HCT116 (cell line): ENCODE measurements around the gene FSD2. TPM values are rescaled to one million over a fixed set of nuclear protein-coding genes. Genes with fewer than 3 reads are reported as not detected.

Source experiments
- ATAC-seq: fragments of 200-7000 bp; cut with Tn5 transposase; 2 replicates; pipeline ENCODE4 v1.9.1; 2020; ENCODE audit warnings: mild to moderate bottlenecking, moderate library complexity
- BruUV-seq: library from RNA; stranded (reverse); fragments of 400-500 nt; replicated peaks from 2 replicates; lab custom pipeline; 2021; lab: Mats Ljungman, UMichigan
- CTCF ChIA-PET: fragments of 300-600 bp; sonication (Branson Sonifier 250); formaldehyde crosslinking; loops from one replicate; lab custom pipeline; 2021; ENCODE audit warnings: antibody characterized with exemption; lab: Charles Lee
- POLR2A ChIA-PET: fragments of 300-600, 350-600 bp; sonication (Branson Sonifier 250); formaldehyde crosslinking; loops from one replicate; lab custom pipeline; 2021; ENCODE audit warnings: antibody characterized with exemption; lab: Charles Lee
- RAD21 ChIA-PET, 2 experiments: fragments of 300-600 bp; sonication (Branson Sonifier 250); formaldehyde crosslinking; loops; one replicate each; lab custom pipeline; 2023; ENCODE audit warnings: low total read pairs in 2 of 2; ENCODE audit not compliant: uncharacterized antibody in 2 of 2, unreplicated experiment in 2 of 2, low non-redundant PET in 1 of 2; lab: Charles Lee
- DNase-seq: peaks from one replicate; pipeline ENCODE4 v3.0.0-alpha.2; 2010; ENCODE audit warnings: low read depth, low spot score
- H2AFZ ChIP-seq: fragments of 200-600 bp; shearing (Covaris generic), sonication (generic); 2 replicates; pipeline ENCODE4 v1.6.1; 2017; ENCODE audit warnings: low read depth, mixed run types, mixed read lengths, antibody characterized with exemption, low read length; ENCODE audit not compliant: poor library complexity, severe bottlenecking
- H3K27ac ChIP-seq: 2 replicates; pipeline ENCODE4 v1.5.1; 2012; ENCODE audit warnings: low read depth, low read length
- H3K27me3 ChIP-seq: fragments of 200-600 bp; sonication (generic); 2 replicates; pipeline ENCODE4 v1.6.1; 2016; ENCODE audit warnings: mixed run types, low read length, mixed read lengths; ENCODE audit not compliant: insufficient read depth
- H3K36me3 ChIP-seq, 2 experiments: fragments of 200-500 bp in 1 of 2; fragments of 200-600 bp in 1 of 2; sonication (Bioruptor generic) in 1 of 2; sonication (generic) in 1 of 2; 2 replicates each; pipeline versions ENCODE4 v1.5.1 to v1.6.1; 2014 to 2016; ENCODE audit warnings: low read length in 2 of 2, inconsistent platforms in 1 of 2, mixed read lengths in 1 of 2, mixed run types in 1 of 2; ENCODE audit not compliant: insufficient read depth in 2 of 2, control insufficient read depth in 1 of 2
- H3K4me1 ChIP-seq, 2 experiments: fragments of 200-600 bp in 1 of 2; sonication (generic) in 1 of 2; 2 replicates each; pipeline versions ENCODE4 v1.5.1 to v1.6.1; 2012 to 2017; ENCODE audit warnings: low read length in 2 of 2, inconsistent platforms in 1 of 2, mild to moderate bottlenecking in 1 of 2, mixed read lengths in 1 of 2, mixed run types in 1 of 2, moderate library complexity in 1 of 2; ENCODE audit not compliant: insufficient read depth in 2 of 2, control insufficient read depth in 1 of 2
- H3K4me2 ChIP-seq: fragments of 200-600 bp; sonication (generic); 2 replicates; pipeline ENCODE4 v1.6.1; 2017; ENCODE audit warnings: mixed run types, low read length, mixed read lengths
- H3K4me3 ChIP-seq, 2 experiments: fragments of 200-600 bp in 1 of 2; sonication (generic) in 1 of 2; replicated peaks in 1 of 2; 2 replicates each; pipeline ENCODE4 v1.5.1; 2011 to 2016; ENCODE audit warnings: low read length in 2 of 2, control low read depth in 1 of 2, low read depth in 1 of 2, mild to moderate bottlenecking in 1 of 2, mixed read lengths in 1 of 2, mixed run types in 1 of 2
- H3K79me2 ChIP-seq: fragments of 200-600 bp; sonication (generic); 2 replicates; pipeline ENCODE4 v1.6.1; 2017; ENCODE audit warnings: mild to moderate bottlenecking, mixed run types, low read length, moderate library complexity, mixed read lengths; ENCODE audit not compliant: insufficient read depth
- H3K9ac ChIP-seq: fragments of 200-600 bp; sonication (generic); 2 replicates; pipeline ENCODE4 v1.6.1; 2016; ENCODE audit warnings: low read length, mixed read lengths
- H3K9me2 ChIP-seq: fragments of 200-600 bp; sonication (generic), shearing (Covaris generic); 2 replicates; pipeline ENCODE4 v1.6.1; 2017; ENCODE audit warnings: mixed run types, mild to moderate bottlenecking, moderate library complexity; ENCODE audit not compliant: insufficient read depth
- H3K9me3 ChIP-seq, 2 experiments: fragments of 200-500 bp in 1 of 2; fragments of 200-600 bp in 1 of 2; sonication (Bioruptor generic) in 1 of 2; sonication (generic) in 1 of 2; 2 replicates each; pipeline ENCODE4 v1.6.1; 2014 to 2017; ENCODE audit warnings: low read length in 2 of 2, mixed read lengths in 2 of 2, inconsistent platforms in 1 of 2, low read depth in 1 of 2, mild to moderate bottlenecking in 1 of 2, mixed run types in 1 of 2, moderate library complexity in 1 of 2; ENCODE audit not compliant: control insufficient read depth in 1 of 2, insufficient read depth in 1 of 2
- H4K20me1 ChIP-seq: fragments of 200-600 bp; sonication (generic), shearing (Covaris generic); 2 replicates; pipeline ENCODE4 v1.6.1; 2017; ENCODE audit warnings: mixed run types, mild to moderate bottlenecking, moderate library complexity; ENCODE audit not compliant: insufficient read depth
- CEBPB ChIP-seq: IDR thresholded peaks from 2 replicates; pipeline ENCODE4 v1.6.1; 2012; ENCODE audit warnings: low read depth
- EGR1 ChIP-seq: IDR thresholded peaks from 2 replicates; pipeline ENCODE4 v1.6.1; 2012; ENCODE audit warnings: low read depth
- POLR2AphosphoS5 ChIP-seq: IDR thresholded peaks from 2 replicates; pipeline ENCODE4 v1.6.1; 2011; ENCODE audit warnings: mild to moderate bottlenecking, low read depth, low read length, moderate library complexity
- intact Hi-C: fragments of 100-400 bp; cut with micrococcal nuclease; formaldehyde crosslinking; loops from 2 replicates; pipeline ENCODE4 v1.10.0; 2022
- total RNA-seq: library from RNA; stranded (reverse); gene quantifications from one replicate; pipeline ENCODE4 v1.2.1, GENCODE V29; 2021; ENCODE audit not compliant: unreplicated experiment
- TF ChIP-seq, protein P1 (sequence below), 3 experiments: fragments of 200-600 bp in 1 of 3; sonication (generic) in 1 of 3; IDR thresholded peaks in 2 of 3; conservative IDR thresholded peaks in 1 of 3; 2 replicates each; pipeline ENCODE4 v1.5.1; 2012 to 2017; ENCODE audit warnings: low read depth in 2 of 3, low read length in 2 of 3, antibody characterized with exemption in 1 of 3, borderline replicate concordance in 1 of 3, control low read depth in 1 of 3, mild to moderate bottlenecking in 1 of 3, mixed read lengths in 1 of 3, mixed run types in 1 of 3, moderate library complexity in 1 of 3; ENCODE audit not compliant: insufficient read depth in 1 of 3
- TF ChIP-seq, protein P2 (sequence below): IDR thresholded peaks from 2 replicates; pipeline ENCODE4 v1.6.1; 2012; ENCODE audit warnings: low read depth

FSD2 gene
- total RNA-seq, 1 experiment from 2014 or later = not detected

DNA sequence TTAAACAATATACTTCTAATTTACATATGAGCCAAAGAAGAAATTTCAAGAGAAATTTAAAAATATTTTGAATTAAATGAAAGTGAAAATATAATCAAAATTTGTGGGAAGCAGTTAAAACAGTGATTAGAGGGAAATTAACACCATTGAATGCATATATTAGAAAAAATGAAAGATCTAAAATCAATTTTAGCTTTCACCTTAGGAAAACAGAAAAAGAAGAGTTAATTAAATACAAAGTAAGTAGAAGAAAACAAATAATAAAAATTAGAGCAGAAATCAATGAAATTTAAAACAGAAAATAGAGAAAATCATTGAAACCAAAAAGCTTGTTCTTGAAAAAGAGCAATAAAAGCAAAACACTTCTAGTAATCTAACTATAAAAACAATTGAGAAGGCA lies 57.6 kb downstream of the FSD2 start:
- no peak overlapping the region for H3K9ac ChIP-seq
- ChIA-PET RAD21 (no interaction called here), CTCF (no interaction called here), POLR2A (no interaction called here)
- no peak overlapping the region for H3K27ac ChIP-seq
- peak overlapping the region; percentile 95; the same call in 1 of the 2 replicates for H3K4me2 ChIP-seq
- no peaks in the 10 kb centered on the region for H3K27me3 ChIP-seq
- peaks cover 2% of the 10 kb centered on the region; the same call in 1 of the 2 replicates for H4K20me1 ChIP-seq
- no peaks in the 10 kb centered on the region for H3K9me2 ChIP-seq
- DNase-seq (no peak), ATAC-seq (no peak)
- no peaks in the 10 kb centered on the region for H3K9me3 ChIP-seq
- H3K36me3 ChIP-seq = peaks cover 0 to 4% of the 10 kb centered on the region in 2 experiments; a peak in 2 of 4 replicates
- H3K79me2 ChIP-seq = peaks cover 37% of the 10 kb centered on the region
- intact Hi-C loops = loop anchor here (5.0 kb wide), 1 partner anchor 314 kb away; no protein-coding TSS in a partner anchor
- no peak overlapping the region for H2AFZ ChIP-seq
- no TSS peak for BruUV-seq
- H3K4me3 ChIP-seq = no peak overlapping the region; a peak in 1 of 4 replicates
- H3K4me1 ChIP-seq = peaks cover 12 to 22% of the 10 kb centered on the region in 2 experiments
- TF ChIP-seq, protein P1, sequence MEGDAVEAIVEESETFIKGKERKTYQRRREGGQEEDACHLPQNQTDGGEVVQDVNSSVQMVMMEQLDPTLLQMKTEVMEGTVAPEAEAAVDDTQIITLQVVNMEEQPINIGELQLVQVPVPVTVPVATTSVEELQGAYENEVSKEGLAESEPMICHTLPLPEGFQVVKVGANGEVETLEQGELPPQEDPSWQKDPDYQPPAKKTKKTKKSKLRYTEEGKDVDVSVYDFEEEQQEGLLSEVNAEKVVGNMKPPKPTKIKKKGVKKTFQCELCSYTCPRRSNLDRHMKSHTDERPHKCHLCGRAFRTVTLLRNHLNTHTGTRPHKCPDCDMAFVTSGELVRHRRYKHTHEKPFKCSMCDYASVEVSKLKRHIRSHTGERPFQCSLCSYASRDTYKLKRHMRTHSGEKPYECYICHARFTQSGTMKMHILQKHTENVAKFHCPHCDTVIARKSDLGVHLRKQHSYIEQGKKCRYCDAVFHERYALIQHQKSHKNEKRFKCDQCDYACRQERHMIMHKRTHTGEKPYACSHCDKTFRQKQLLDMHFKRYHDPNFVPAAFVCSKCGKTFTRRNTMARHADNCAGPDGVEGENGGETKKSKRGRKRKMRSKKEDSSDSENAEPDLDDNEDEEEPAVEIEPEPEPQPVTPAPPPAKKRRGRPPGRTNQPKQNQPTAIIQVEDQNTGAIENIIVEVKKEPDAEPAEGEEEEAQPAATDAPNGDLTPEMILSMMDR (IDR thresholded peaks at IDR 0.05 in 2 of 3, conservative IDR thresholded peaks at IDR 0.05 in 1 of 3; ENCODE audit: borderline replicate concordance in 1 of 3, insufficient read depth in 1 of 3, low read depth in 2 of 3, low read length in 2 of 3) = no peak
- TF ChIP-seq CEBPB = no peak
- TF ChIP-seq POLR2AphosphoS5 = no peak
- TF ChIP-seq, protein P2, sequence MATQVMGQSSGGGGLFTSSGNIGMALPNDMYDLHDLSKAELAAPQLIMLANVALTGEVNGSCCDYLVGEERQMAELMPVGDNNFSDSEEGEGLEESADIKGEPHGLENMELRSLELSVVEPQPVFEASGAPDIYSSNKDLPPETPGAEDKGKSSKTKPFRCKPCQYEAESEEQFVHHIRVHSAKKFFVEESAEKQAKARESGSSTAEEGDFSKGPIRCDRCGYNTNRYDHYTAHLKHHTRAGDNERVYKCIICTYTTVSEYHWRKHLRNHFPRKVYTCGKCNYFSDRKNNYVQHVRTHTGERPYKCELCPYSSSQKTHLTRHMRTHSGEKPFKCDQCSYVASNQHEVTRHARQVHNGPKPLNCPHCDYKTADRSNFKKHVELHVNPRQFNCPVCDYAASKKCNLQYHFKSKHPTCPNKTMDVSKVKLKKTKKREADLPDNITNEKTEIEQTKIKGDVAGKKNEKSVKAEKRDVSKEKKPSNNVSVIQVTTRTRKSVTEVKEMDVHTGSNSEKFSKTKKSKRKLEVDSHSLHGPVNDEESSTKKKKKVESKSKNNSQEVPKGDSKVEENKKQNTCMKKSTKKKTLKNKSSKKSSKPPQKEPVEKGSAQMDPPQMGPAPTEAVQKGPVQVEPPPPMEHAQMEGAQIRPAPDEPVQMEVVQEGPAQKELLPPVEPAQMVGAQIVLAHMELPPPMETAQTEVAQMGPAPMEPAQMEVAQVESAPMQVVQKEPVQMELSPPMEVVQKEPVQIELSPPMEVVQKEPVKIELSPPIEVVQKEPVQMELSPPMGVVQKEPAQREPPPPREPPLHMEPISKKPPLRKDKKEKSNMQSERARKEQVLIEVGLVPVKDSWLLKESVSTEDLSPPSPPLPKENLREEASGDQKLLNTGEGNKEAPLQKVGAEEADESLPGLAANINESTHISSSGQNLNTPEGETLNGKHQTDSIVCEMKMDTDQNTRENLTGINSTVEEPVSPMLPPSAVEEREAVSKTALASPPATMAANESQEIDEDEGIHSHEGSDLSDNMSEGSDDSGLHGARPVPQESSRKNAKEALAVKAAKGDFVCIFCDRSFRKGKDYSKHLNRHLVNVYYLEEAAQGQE = no peak
- no peak for TF ChIP-seq EGR1
